ENCODE measurements around the gene CEMIP.

The CEMIP gene

DNA sequence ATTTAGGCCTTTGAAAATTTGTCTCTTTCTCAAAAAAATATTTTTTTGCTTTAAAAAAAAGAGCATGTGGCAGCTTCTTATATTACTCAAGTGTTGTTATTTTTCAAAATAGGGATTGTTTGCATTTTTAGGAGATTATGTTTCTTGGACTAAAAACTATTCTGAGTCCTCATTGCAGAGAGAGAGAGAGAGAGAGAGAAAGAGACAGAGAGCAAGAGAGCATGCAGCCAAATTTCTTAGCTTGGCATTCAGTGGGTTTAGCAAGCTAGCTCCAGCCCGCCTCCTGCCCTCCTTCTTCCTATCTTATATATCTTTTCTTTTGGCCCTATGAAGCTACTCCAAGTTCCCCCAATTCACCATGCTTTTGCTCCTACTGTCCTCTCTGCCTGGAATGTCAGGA, 55.7 kb downstream of the CEMIP start:
- DNase-seq (ENCODE audit: extremely low spot score) = no peak
- POLR2A ChIA-PET = no interaction called here
- TF ChIP-seq, protein P1, sequence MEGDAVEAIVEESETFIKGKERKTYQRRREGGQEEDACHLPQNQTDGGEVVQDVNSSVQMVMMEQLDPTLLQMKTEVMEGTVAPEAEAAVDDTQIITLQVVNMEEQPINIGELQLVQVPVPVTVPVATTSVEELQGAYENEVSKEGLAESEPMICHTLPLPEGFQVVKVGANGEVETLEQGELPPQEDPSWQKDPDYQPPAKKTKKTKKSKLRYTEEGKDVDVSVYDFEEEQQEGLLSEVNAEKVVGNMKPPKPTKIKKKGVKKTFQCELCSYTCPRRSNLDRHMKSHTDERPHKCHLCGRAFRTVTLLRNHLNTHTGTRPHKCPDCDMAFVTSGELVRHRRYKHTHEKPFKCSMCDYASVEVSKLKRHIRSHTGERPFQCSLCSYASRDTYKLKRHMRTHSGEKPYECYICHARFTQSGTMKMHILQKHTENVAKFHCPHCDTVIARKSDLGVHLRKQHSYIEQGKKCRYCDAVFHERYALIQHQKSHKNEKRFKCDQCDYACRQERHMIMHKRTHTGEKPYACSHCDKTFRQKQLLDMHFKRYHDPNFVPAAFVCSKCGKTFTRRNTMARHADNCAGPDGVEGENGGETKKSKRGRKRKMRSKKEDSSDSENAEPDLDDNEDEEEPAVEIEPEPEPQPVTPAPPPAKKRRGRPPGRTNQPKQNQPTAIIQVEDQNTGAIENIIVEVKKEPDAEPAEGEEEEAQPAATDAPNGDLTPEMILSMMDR (IDR thresholded peaks at IDR 0.05; ENCODE audit: control extremely low read depth, extremely low read depth, low read depth, missing control alignments) = no peak
- CTCF ChIA-PET = interaction anchor here (1.1 kb wide), 1 partner anchor 13 kb away, joined by 3 read pairs; no protein-coding TSS in a partner anchor

DNA sequence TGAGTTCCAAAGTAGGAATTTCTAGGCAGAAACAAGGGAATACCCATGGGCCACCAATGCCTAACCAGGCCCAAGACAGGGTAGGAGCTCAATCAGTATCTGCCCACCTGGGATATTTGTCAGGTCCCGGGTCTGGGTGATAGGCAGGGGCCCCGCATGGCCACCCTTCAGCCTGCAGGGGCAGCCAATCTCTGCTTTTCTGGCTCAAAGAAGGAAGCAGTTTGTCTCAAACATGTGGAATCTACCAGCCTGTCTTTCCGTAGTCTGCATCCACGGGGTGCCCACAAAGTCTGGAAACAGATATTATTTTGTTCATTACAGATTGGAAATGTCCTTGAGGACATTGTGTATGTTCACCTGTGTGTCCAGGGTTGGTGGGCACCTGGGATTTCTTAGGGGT, 56.2 kb downstream of the CEMIP start:
- TF ChIP-seq, protein P1 (IDR thresholded peaks at IDR 0.05; ENCODE audit: control extremely low read depth, extremely low read depth, low read depth, missing control alignments) = no peak
- POLR2A ChIA-PET = no interaction called here
- CTCF ChIA-PET = no interaction called here
- DNase-seq (ENCODE audit: extremely low spot score) = no peak

DNA sequence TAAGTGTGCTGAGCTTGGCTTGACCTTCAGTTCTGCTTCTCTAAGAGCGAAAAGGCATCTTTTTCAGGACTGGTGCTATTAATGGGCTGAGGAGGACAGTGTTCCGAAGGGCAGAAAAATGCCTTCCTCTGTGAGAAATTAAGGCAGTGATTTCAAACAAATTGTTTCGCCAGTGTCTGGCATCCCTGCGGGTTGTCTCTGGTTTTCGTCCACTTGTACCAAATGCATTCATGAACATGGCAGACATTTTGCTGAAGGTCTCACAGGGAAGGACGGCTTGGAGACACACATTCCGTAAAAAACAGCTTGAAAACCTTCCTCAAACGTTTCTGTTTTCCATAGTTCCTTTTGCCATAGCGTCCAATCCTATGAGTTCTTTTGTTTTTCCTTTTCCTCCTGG, 57.1 kb downstream of the CEMIP start:
- TF ChIP-seq, protein P1 (IDR thresholded peaks at IDR 0.05; ENCODE audit: control extremely low read depth, extremely low read depth, low read depth, missing control alignments) = no peak
- POLR2A ChIA-PET = no interaction called here

DNA sequence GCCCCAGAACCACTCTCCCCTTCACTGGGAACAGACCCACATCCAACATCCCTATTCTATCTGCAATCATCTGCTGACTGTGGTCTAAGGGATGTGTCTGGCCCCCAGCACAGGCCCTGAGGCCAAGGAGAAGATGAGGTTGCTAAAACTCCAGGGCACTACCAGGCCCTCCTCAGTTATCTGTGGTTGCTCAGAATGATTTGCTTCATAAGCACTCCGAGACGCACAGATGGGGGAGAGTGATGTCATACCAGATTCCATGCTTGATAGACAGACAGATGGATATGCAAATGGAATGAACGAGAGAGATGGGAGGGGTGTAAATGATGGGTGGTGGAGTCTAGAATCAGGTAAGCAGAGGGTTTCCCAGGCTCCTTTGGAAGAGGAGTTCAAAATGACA, 57.8 kb downstream of the CEMIP start:
- DNase-seq (ENCODE audit: extremely low spot score) = no peak
- TF ChIP-seq, protein P1 (IDR thresholded peaks at IDR 0.05; ENCODE audit: control extremely low read depth, extremely low read depth, low read depth, missing control alignments) = no peak
- ChIA-PET POLR2A (no interaction called here), CTCF (no interaction called here)

More for the DNA sequence above, 57.1 kb downstream of the CEMIP start:
- CTCF ChIA-PET = no interaction called here
- DNase-seq (ENCODE audit: extremely low spot score) = no peak

DNA sequence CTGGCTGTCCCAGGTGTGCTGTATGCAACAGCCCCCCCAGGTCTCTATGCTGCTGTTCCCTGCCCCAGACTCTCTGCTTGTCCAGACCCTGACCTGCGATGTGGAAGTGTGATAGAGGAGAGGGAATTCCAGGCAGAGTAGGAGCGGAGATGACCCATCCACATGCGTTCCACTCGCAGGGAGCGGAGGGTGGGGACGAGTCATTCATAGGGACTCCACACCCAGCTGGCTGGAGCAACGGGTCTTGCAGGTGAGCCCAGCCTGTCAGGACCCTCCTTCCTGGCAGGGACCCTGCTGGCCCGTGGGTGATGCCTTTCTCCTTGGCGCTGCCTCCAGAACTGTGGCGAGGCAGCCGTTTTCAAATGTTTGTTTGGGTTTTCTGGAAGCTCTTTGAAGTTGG, 58.8 kb downstream of the CEMIP start:
- CTCF ChIA-PET = no interaction called here
- TF ChIP-seq, protein P1 (IDR thresholded peaks at IDR 0.05; ENCODE audit: control extremely low read depth, extremely low read depth, low read depth, missing control alignments) = no peak
- POLR2A ChIA-PET = no interaction called here

DNA sequence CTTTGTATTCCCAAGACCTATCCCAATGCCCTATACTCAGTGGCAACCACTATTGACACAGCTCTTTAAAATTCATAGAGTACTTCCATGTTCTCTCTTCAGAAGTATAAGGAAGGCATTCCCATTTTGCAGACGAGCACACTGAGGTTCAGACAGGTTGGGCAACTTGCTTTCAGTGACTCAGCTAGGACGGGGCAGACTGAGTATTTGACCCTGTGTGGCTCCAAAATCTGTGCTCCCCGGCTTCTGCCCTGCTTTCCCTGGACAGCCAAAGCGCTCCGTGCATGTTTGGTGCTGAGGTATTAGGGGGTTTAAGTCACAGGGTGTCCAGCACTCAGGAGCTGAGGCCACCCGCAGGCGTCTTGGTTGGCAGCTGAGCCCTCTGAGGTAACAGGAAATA, 59.5 kb downstream of the CEMIP start:
- ChIA-PET POLR2A (no interaction called here), CTCF (no interaction called here)
- no peak for DNase-seq (ENCODE audit: extremely low spot score)
- TF ChIP-seq, protein P1 (IDR thresholded peaks at IDR 0.05; ENCODE audit: control extremely low read depth, extremely low read depth, low read depth, missing control alignments) = no peak

More for the DNA sequence above, 58.8 kb downstream of the CEMIP start:
- DNase-seq (ENCODE audit: extremely low spot score) = no peak

DNA sequence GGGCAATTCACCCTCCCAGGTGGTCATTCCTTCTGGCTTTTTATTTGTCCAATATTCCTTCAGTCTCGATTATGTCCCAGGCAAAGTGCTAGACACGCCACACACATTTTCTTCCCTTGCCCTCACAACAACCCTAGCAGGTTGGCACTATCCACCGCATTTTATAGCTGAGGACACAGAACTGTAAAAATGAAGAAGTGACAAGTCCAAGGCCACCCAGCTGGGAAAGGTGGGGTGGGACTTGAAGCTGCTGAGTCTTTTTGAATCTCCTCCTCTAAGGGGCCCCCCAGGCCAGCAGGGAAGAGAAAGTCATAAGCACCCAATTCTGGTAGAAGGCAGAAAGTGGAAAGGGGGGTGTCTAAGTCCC, 60.6 kb downstream of the CEMIP start:
- ChIA-PET POLR2A (no interaction called here), CTCF (no interaction called here)
- TF ChIP-seq, protein P1 (IDR thresholded peaks at IDR 0.05; ENCODE audit: control extremely low read depth, extremely low read depth, low read depth, missing control alignments) = no peak
- DNase-seq (ENCODE audit: extremely low spot score) = no peak

Measured in GM10248 (cell line).